Kidney tubule cell (primary cell): ENCODE results near the gene AFF4.
A peak's percentile ranks its signal among the peaks of the same experiment; 100 is the strongest.
"Not testable (repeated sequence)": the region's sequence is repeated elsewhere in the genome, so short reads cannot be mapped to it uniquely, and the experiment has no call there.

Source experiments
- DNase-seq: peaks from one replicate; pipeline ENCODE4 v3.0.0-alpha.2; 2018; ENCODE audit warnings: low spot score

AFF4 gene

DNA sequence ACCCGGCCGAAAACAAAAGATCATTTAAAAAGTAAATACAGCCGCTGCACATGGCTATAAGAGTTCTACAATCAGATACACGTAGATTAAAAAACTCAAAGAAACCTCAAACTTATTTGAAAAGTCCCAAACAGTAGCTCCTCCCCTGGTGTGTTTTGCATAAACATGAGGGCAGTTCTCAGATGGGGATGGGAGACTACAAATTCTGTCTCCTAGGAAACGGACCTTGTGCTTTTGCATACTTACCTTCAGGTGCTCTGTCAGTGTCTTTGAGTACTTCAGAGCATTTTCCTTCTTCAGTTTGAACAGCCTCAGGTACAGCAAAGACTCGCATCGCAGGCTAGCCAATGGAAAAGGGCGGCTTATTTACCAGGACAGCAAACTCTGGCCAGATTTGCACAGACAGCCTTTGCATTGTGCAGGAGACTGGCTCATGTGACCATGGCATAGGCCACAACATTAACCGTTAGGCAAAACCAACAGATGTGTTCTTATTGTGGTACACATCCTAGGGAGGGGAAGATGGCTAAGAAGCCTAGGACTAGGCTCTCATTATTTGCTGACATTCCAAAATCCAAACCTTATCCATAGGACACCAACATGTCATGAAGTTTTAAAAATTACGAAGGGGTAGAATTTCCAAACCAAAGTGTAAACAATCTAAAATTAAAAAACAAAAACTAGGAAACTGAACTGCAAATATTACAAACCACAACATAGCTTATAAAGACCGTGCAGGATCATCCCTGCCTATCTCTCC is 77.2 kb downstream of the AFF4 start:
- DNase-seq, result no peak

GRCh38 chr5:132884548-132884947 is 78.9 kb downstream of the AFF4 start:
- no peak for DNase-seq

- peak; percentile 70 for DNase-seq
Observed at GRCh38 chr5:132883261-132883834, 80.1 kb downstream of the AFF4 start.

- peak; percentile 81 for DNase-seq
Observed at GRCh38 chr5:132877938-132878337, 85.5 kb downstream of the AFF4 start.

- DNase-seq, result no peak
Observed at GRCh38 chr5:132877466-132877865, 86.0 kb downstream of the AFF4 start.

- DNase-seq, result peak; percentile 40
Observed at GRCh38 chr5:132876020-132876759, 87.2 kb downstream of the AFF4 start.

GRCh38 chr5:132873930-132874271 is 89.5 kb downstream of the AFF4 start:
- DNase-seq, result no peak

DNA sequence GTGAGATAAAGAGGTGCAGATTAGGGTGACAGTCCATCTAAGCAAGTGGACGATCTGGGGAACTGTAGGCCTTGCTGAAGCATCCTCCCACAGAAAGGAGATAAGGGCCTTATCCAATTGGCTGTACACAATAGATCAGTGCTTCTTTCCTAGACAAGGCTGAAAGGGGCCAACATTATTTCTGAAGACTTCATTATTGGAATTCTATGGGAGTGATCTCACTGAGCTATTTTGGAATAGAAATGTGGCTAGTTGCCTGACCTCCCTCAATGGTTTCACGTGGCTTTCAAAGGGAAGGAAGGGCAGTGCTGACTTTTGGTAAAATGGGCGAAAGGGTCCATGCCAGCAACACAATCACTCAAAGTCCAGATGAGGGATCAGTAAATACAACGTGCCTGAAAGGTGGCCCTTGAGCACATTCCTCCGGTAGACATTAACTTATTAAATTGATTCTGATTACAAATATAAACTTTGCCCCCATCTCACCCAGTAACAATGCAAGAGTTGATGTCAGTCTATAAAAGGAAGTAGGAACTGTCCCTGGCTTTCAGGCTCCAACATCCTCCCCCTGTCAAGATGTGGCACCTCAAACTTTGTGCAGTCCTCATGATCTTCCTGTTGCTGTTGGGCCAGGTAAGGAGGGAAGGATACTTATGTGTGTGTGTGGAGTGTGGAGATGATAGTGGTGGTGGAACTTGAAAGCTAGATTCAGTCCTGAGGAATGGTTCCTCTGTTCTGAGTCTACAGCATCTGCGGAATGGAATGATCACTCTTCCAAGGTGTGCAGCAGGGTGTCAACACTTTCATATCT is 90.1 kb downstream of the AFF4 start, which contains the start of gene LEAP2:
LEAP2 (plus strand) TSS at position 550 of the 811 bp plus-strand sequence; CDS start at position 577, 27 bp downstream.
- DNase-seq, result peak; percentile 59

- DNase-seq, result no peak
Observed at GRCh38 chr5:132872788-132873118, 90.7 kb downstream of the AFF4 start.

DNA sequence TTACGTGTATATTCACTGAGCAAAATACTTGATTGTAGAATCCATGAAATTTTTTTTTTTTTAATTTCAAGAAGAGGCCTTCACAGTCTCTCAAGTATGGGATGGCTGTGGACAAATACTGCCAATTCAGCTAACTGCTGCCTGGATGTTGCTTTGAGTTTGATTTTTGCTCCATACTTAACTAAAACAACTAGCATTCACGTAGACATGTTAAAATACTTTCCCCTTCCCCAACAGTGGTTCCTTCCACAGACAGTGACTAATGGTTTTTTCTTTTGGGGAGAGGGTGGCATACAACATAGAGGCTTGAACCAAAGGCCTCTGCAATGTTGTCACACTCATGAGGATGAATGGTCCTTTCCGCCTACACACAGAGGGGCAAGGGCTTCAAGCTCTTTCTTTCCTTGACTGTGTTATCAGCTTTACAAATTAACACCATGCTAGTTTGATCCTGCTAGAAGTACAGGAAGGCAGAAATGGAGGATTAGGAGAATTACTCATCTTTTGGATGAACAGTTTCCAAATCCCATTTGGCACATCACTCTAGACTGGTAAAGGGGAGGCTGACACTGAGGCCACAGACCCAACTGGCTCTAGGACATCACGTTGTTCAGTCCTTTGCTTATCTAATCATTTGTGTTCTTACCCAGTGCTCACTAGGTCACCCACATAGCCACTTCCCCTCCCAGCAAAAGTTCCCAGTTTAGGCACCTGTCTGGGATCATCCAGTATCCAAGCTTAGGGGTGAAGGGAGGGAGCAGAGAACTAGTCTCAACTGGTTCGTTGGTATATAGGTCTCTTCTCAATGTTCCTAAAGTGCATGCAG is 91.8 kb downstream of the AFF4 start:
- no peak for DNase-seq

- DNase-seq, result no peak
Observed at GRCh38 chr5:132870801-132871200, 92.6 kb downstream of the AFF4 start.

DNA sequence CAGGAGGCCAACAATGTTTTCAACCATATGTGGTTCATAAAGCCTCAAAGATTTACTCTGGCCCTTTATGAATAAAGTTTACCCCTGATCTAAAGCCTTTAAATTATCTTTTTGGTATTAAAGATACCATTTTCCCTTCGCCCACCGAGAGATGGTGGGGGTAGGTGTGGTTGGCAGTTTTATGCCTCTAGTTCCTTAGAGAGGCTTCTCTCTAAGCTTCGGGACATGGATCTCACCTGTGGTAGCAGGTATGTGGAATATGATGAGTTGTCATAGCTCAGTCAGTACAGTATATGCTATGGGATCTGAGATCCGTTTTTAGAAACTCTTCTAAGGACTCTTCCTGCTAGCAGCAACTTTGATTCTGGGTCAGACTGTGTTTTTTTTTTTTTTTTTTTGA is 94.7 kb downstream of the AFF4 start:
- no peak for DNase-seq

DNA sequence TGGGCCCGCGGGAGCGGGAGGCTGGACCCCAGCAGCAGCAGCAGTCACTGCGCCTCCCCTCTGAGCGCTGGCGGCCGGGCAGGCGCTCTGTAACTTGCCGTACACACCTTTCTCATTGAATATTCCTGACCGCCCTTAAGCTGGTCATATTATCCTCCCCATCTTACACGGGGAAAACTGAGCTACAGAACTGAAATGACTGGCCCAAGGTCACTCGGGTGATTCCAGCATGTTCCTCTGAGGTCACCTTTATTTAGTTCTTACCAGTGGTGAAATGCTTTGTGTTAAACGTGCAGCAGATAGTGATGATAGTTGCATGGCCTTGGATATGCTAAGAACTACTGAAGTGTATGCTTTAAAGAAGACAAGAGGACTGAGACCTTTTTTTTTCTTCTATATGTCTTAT is 96.4 kb downstream of the AFF4 start:
- DNase-seq, result no peak

DNA sequence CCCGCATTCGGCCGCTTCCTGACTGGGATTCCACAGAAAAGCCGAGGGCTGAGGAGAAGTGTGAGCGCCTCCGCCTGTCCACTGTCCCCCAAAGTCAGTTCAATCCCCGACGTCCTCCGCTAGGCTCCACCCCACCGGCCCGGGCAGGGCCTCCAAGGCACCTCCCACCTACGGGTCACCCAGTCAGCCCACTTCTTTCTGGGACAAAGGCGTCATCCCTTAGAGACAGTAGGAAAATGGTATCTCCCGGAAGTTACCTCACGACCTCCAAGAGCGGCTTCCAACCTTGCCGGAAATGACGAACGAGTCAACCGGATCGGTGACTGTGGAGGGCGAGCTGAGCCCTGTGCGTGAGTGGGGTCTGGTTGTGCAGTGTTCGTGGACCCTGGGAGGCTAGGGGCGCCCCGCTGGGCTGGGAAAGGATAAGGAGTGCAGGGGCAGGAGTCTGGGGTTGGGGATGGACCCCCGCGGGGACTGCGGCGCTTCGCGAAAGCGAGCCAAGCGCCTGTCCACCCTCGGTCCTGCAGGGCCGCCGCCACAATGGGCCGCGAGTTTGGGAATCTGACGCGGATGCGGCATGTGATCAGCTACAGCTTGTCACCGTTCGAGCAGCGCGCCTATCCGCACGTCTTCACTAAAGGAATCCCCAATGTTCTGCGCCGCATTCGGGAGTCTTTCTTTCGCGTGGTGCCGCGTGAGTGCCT is 96.9 kb downstream of the AFF4 start, which contains the start of the genes GDF9 and UQCRQ:
GDF9 (minus strand) TSS at position 128 of the 704 bp plus-strand sequence. CDS start 1,936 bp downstream, outside the sequence.
UQCRQ (plus strand) TSS at position 301 of the 704 bp plus-strand sequence; CDS start at position 541, 240 bp downstream.
- peak; percentile 99 for DNase-seq

DNA sequence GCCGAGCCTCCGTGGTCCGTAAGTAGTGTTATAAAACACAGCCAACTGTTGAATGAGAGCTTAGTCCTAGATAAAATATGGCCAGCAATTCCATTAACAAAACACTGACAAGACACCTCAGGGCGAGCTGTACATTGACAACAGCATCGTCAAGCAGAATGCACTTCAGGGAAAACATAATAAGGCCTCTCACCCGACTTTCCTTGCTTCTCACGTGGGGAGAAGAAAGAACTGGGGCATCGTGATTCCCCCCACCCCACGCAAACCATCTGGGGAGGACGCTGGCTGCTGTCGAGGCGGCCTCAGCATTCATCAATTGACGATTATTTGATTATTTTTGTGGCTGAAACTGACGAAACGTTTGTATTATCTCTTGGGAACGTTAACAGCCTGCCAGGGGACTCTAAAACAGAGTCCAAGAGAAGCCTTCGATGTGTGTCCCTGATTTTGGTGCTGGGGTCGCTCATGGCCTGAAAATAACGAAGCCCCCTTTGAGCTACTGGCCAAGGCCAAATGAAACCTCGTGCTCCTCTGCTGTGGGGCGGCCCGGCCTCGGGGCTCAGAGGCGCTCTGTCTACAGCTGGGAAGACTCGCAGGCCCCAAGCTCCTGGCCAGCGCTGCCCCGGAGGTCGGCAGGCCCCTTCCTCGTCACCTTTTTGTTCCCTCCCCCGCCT is 97.6 kb downstream of the AFF4 start:
- no peak for DNase-seq

GRCh38 chr5:132860742-132861141 is 102.7 kb downstream of the AFF4 start:
- no peak for DNase-seq

DNA sequence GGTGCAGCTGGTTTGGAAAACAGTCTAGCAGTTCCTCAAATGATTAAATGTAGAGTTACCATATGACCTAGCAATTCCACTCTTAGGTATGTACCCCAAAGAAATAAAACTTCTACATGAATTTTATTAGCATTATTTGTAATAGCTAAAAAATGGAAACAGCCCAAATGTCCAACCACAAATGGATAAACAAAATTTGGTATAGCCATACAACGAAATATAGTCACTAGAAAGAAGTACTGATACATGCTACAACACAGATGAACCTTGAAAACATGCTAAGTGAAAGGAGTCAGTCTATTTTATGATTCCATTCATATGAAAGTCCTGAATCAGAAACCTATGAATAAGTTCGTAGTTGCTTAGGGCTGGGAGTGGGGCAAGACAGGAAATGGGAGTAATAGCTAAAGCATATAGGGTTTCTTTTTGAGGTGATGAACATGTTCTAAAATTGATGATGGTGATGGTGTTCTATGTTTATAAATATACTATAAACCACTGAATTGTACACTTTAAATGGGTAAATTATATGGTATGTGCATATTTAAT is 103.5 kb downstream of the AFF4 start:
- no peak for DNase-seq

GRCh38 chr5:132856011-132856410 is 107.4 kb downstream of the AFF4 start:
- no peak for DNase-seq

DNA sequence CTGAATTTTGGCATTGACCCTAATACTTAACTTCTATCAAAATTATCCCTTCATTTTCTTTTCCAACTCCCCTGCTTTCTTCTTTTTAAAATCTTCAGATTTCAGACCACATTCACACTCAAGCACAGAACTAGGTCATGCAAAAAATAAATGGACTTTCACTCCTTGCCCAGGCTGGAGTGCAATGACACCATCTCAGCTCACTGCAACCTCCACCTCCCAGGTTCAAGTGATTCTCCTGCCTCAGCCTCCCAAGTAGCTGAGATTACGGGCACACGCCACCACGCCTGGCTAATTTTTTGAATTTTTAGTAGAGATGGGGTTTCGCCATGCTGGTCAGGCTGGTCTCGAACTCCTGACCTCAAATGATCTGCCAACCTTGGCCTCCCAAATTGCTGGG is 108.4 kb downstream of the AFF4 start:
- DNase-seq, result not testable (repeated sequence)

DNA sequence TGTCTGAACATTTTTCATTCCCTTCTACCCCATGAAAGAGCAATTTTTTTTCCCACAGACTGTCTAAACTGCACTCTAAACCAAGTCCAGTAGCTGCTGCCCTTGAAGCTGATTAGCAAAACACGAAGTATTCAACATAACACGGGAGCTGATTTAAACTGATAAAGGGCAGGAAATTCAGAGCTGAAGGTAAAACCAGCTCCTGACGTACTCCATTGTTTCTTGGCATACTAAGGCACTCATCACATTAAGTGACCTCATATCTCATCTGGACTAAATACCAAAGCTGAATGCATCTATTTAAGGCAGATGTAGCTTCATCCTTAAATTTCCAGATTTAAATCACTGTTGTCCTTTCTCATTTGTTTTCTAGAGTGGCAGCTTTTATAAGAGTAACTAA is 109.1 kb downstream of the AFF4 start:
- no peak for DNase-seq
